Right renal cortex interstitium (tissue), 3 donors: ENCODE results near the gene THSD8. TPM values are rescaled to one million over a fixed set of nuclear protein-coding genes. Genes with fewer than 3 reads are reported as not detected.
"Not testable (repeated sequence)": the region's sequence is repeated elsewhere in the genome, so short reads cannot be mapped to it uniquely, and the experiment has no call there.

Experiments used
- DNase-seq, 3 donors: peaks; one replicate each; pipeline ENCODE4 v3.0.0-alpha.2; 2013; ENCODE audit warnings: low read depth in 3 of 3, low spot score in 2 of 3
- polyA plus RNA-seq, 3 donors: library from polyadenylated mRNA; unstranded; fragments of 120-200 nt; gene quantifications; one replicate each; pipeline ENCODE4 v1.2.1, GENCODE V29; 2013; ENCODE audit not compliant: insufficient read length in 3 of 3

Gene THSD8
- polyA plus RNA-seq, 3 donors, result 1.7 to 7.5 (median 5.9) TPM

DNA sequence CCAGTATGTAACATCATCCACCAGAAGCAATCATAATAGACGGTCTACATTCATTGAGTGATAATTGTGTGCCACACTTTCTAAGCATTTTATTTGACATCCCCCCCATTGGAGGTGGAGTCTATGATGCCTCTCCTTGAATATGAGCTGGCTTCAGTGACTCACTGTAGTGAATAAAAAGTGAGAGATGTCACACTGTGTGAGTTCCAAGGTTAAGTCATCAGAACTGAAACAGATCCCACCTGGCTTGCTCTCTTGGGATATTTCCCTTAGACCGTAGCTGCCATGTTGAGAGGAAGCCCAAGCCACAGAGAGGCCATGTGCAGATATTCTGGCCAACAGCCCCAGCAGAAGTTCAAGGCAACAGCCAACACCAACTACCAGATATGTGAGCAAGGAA, 19.9 kb downstream of the THSD8 start:
- no peak for DNase-seq

DNA sequence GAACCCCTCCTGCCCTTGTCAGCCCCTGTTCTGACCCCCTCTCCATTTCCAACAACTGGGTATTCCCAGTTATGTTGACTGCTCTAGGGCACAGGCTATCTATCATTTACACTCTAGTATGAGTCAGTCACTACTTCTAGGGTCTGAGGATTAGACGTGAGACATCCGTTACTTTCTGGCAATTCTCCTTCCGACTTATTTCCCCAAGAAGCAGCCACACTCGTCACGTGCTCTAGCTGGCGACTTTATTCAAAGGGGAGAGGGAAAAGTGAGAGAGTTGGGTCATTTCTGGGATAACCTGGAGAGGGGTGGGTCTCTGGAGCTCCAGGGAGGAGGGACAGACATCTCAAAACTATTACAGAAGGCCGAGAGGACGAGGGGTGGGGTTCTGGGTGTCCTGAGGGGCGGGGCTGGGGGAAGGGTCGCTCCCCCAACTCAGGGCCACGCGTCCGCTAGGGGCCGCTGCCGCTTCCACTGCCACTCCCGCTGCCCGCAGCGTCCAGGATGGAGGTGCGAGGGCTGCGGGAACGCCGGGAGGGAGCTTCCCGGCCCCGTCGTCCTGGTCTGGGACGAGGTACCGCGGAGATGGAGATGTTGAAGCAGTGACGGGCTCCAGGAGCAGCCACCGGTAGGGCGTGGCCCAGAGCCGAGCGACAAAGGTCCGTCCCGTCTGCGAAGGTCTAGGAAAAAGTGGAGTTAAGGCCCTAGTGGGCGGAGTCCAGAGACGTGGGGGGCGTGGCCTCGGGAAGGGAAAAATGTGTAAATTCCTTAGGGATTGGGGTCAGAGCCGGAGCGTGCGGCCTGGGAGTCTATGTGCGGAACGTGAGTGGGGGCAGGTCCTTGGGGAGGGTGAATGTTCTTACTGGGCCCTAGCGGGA, 23.6 kb downstream of the THSD8 start:
- DNase-seq, result no peak

DNA sequence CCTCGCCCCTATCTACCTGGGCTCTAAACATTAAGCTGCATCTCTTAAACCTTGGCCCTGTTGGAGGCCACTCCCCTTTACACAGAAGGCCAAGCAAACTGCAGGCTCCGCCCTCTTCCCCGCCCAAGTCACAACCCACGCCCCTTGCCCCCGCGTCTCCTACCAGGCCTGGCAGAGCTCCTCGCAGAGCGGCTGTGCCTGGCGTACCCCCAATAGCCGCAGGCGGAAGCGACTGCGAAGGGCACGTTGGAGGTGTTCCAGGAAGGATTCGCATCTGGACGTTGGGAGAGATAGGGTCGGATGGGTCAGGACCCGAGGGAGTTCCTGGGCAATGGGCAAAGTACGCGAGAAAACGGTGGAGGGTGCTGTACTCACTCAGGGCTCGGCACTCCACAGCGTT, 26.6 kb downstream of the THSD8 start:
- DNase-seq, result no peak

DNA sequence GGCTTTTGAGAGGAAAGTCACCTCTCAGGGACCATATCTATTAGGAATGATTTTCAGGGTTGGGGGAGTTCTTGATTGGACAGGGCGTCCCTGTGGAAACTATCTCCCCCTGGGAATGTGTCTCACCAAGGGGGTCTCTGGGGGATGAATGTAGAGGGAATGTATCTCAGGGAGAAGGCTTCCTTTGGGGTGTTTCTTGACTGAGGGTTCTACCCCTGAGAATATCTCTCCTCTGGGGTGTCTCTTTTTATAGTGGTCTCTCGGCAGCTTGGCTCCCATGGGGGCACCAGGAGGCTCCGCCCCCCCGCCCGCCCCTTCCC, 31.5 kb downstream of the THSD8 start:
- no peak for DNase-seq

DNA sequence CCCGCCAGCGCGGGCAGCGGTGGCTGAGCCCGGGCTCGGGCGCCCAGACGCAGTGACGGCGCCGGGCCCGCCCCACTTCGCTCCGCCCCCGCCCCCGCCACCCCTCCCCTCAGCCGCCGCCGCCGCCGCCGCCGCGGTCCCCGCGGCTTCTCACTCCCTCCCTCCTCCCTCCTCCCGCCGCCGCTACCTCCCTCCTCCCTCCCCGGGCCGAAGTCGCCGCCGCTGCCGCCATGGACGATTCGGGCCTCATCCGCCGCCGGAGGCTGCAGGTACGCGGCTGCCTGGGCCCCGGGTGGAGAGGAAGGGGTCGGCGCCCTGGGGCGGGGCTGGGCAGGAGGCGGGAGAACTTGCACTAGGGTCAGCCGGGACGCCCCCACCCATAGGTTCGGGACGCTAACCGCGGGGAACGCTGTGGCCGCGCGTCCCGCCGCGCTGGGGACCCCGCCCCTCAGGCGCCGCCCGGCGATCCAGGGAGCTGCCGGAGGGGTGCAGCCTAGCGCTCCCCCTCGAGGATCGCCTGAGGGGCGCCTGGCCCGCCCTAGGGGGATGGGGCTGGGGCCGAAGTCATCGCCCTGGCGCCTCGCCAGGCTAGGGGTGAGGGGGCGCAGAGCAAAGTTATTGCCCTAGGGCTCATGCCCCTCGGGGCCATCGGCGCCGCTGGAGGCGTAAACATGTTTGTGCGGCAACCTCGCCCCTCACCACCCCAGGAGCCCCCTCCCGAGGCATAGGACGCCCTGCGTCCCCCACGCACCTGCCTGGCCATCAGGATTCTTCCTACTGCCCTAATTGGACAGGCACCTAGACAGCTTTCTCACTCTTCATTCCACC, 32.1 kb downstream of the THSD8 start:
- DNase-seq, result no peak

GRCh38 chr19:12834566-12834943, 32.7 kb downstream of the THSD8 start, which contains the start of gene RTBDN:
Gene RTBDN (minus strand): TSS chr19:12834579. CDS start chr19:12829979, 4,600 bp downstream.
- DNase-seq, result no peak

GRCh38 chr19:12834976-12835757, 33.3 kb downstream of the THSD8 start:
- no peak for DNase-seq

GRCh38 chr19:12836529-12836863, 34.6 kb downstream of the THSD8 start:
- no peak for DNase-seq

- no peak for DNase-seq
Measured at GRCh38 chr19:12837225-12837624, 35.4 kb downstream of the THSD8 start.

DNA sequence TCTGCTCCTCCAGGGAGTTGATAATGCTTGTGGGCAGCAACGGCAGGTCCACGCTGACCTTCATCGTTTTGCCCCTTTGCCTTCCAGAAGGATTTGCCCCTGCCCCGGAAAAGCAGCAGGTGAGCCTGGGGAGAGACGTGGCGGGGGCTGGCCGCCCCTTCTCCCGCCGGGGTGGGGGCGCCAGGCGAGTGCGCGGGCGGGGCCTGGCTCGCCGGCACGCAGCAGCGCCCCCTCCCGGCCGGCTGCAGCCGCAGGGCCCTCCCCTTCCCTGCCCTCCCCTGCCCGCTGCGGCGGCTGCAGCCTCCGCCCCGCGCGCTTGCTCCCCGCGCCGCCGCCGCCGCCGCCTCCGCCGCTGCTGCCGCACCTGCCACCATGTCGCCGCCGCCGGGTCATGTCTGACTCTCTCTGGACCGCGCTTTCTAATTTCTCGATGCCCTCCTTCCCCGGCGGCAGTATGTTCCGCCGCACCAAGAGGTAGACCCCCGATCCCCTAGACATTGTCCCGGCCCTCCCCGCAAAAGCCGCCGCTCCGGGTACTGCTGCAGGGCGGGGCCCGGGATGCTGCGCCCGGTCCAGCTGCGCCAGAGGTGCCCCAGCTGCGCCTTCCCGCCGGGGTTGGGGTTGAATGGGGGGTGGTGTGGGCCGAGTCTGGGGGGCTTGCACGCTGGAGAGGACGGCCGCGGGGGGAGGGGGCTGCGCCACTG, 36.5 kb downstream of the THSD8 start, which contains the start of gene MAST1:
Gene MAST1, plus strand, starts transcription at position 334 of the 704 bp plus-strand sequence. Its CDS starts 58 bp downstream, at position 392.
- DNase-seq, result no peak

- DNase-seq, result no peak
Measured at GRCh38 chr19:12838886-12839756, 37.3 kb downstream of the THSD8 start.

DNA sequence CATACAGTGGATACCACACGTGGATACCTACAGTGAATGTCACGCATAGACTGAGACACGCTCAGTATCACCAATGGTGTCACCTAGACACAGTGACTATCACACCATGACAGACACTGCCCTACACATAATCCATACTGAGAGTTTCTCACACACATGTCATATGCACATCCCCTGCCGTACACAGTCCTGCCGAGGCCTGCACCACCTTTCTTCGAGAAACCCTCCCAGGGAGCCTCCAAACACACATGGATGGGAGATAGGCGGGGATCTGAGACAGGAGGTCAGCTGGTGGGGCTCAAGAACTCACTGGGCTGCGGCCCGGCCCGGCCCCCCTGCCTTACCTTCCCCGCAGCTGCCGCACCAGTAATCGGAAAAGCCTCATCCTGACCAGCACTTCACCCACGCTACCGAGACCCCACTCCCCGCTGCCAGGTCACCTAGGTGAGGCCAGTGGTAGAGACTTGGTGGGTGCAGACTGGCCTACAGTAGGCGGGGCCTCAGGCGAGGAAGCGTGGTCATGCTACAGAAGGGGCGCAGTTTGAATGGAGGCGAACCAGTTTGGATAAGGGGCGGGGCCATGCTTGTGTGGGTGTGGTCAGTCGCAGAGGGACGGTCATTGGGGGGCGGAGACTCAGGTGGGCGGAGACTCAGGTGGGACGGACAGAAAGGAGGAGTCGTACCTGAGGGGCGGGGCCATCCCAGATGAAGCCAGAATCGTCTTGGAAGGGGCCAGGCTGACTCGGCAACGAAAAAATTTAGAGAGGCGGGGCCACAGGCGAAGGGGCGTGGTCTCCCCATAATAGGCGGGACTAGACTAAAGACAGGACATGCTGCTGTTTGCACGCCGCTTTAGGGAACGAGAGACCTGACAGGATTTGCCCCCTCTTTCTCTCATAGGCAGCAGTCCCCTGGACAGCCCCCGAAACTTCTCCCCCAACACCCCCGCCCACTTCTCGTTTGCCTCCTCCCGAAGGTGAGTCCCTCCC, 38.5 kb downstream of the THSD8 start:
- no peak for DNase-seq

- DNase-seq, result no peak
Measured at GRCh38 chr19:12841094-12841493, 39.2 kb downstream of the THSD8 start.

GRCh38 chr19:12842511-12842910, 40.6 kb downstream of the THSD8 start:
- no peak for DNase-seq

- no peak for DNase-seq
Measured at GRCh38 chr19:12843328-12843727, 41.5 kb downstream of the THSD8 start.

DNA sequence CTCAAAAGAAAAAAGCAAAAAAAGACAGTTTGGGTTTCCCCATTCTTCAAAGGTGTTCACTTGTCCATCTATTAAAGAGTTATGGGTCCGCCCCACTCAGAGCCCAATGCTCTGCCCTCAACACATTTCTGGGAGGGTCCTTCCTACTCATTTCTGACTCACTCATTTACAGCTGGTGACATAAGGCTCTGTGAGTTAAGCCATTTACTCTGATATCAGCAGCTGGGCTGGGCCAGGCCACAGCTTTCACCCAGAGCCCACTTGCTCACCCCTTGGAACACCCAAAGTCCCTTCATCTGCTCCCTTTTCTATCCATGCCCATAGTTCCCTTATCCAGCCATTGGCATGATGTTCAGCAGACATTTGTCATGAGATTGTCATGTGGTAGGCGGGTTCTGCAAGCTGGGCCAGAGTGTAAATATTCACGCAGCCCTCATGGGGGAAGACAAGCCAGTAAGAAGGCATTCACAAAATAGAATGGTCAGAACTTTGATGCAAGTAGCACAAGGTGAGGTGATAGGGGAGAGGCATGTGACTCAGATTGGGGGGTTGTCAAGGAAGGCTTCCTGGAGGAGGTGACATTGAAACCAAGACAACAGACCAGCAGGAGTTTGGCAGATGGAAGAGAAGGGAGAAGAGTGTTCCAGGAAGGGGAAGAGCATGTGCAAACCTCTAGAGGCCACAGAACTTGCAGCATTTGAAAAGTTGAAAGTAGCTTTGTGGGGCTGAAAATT, 42.3 kb downstream of the THSD8 start:
- DNase-seq, result no peak

GRCh38 chr19:12846613-12847012, 44.7 kb downstream of the THSD8 start:
- DNase-seq, result not testable (repeated sequence)
